Measurements from ENCODE around the gene LIN7B.

- TF ChIP-seq CTCF (IDR thresholded peaks at IDR 0.05) (no peak), POLR2A (IDR thresholded peaks at IDR 0.05) (no peak), POLR2AphosphoS5 (IDR thresholded peaks at IDR 0.05) (no peak)
Observed at GRCh38 chr19:49136771-49137171, 22.6 kb downstream of the LIN7B start.

Data from breast epithelium (tissue), 3 donors.